ENCODE measurements around the gene CARD8.
"Not testable (repeated sequence)": the region's sequence is repeated elsewhere in the genome, so short reads cannot be mapped to it uniquely, and the experiment has no call there.

The CARD8 gene

GRCh38 chr19:48252609-48253008, 3.1 kb downstream of the CARD8 start:
- H3K4me2 ChIP-seq: peak overlapping the region in 7 of 11 experiments; percentile 50 to 97 (median 90); a peak in 9 of 22 replicates
- H3K27ac ChIP-seq: no peak overlapping the region
- peaks cover 7 to 17% (median 10%) of the 10 kb centered on the region in 11 experiments; a peak in 16 of 22 replicates for H3K36me3 ChIP-seq
- peaks cover 68 to 83% (median 75%) of the 10 kb centered on the region in 10 experiments for H3K4me1 ChIP-seq
- H3K27me3 ChIP-seq: no peaks in the 10 kb centered on the region
- H4K20me1 ChIP-seq: no peaks in the 10 kb centered on the region
- no peak overlapping the region for H3K9ac ChIP-seq
- no peak overlapping the region for H3K4me3 ChIP-seq
- H3K9me3 ChIP-seq (replicated peaks in 1 of 11): peaks cover 0 to 10% (median 0%) of the 10 kb centered on the region in 11 experiments; a peak in 1 of 22 replicates
- no peak for TF ChIP-seq Cebpa-rat (IDR thresholded peaks at IDR 0.05)

- TF ChIP-seq Cebpa-rat (IDR thresholded peaks at IDR 0.05): no peak
- no peaks in the 10 kb centered on the region for H3K27me3 ChIP-seq
- peaks cover 0 to 8% (median 0%) of the 10 kb centered on the region in 11 experiments; a peak in 2 of 22 replicates for H4K20me1 ChIP-seq
- H3K9ac ChIP-seq: peak overlapping the region in 9 of 11 experiments; percentile 15 to 93 (median 84); a peak in 13 of 22 replicates
- peak overlapping the region; percentile 20 to 72 (median 66); a peak in 11 of 20 replicates for H3K4me3 ChIP-seq
- peaks cover 22 to 37% (median 25%) of the 10 kb centered on the region in 11 experiments for H3K36me3 ChIP-seq
- peak overlapping the region; percentile 75 to 98 (median 92) for H3K27ac ChIP-seq
- peak overlapping the region; percentile 57 to 98 (median 83) for H3K4me2 ChIP-seq
- H3K9me3 ChIP-seq (replicated peaks in 1 of 11): peaks cover 0 to 10% (median 0%) of the 10 kb centered on the region in 11 experiments; a peak in 1 of 22 replicates
- H3K4me1 ChIP-seq: peaks cover 58 to 80% (median 72%) of the 10 kb centered on the region in 10 experiments
These were observed 5.3 kb downstream of the CARD8 start for GRCh38 chr19:48250290-48251025.

GRCh38 chr19:48249502-48250014, 6.2 kb downstream of the CARD8 start:
- Histone ChIP-seq H3K27ac (peak overlapping the region; percentile 75 to 98 (median 92)), H3K9ac (peak overlapping the region; percentile 78 to 94 (median 88)), H3K4me2 (peak overlapping the region; percentile 71 to 99 (median 86); a peak in 20 of 22 replicates)

GRCh38 chr19:48248081-48248833, 7.5 kb downstream of the CARD8 start:
- peak overlapping the region; percentile 71 to 99 (median 86) for H3K4me2 ChIP-seq
- no peaks in the 10 kb centered on the region for H3K27me3 ChIP-seq
- H3K36me3 ChIP-seq: peaks cover 22 to 48% (median 31%) of the 10 kb centered on the region in 11 experiments
- TF ChIP-seq Cebpa-rat (IDR thresholded peaks at IDR 0.05): no peak
- peaks cover 0 to 8% (median 0%) of the 10 kb centered on the region in 11 experiments; a peak in 2 of 22 replicates for H4K20me1 ChIP-seq
- H3K4me1 ChIP-seq: peaks cover 52 to 76% (median 67%) of the 10 kb centered on the region in 10 experiments
- H3K27ac ChIP-seq: peak overlapping the region in 10 of 11 experiments; percentile 86 to 98 (median 92); a peak in 20 of 22 replicates
- H3K9ac ChIP-seq: peak overlapping the region; percentile 78 to 94 (median 88); a peak in 20 of 22 replicates
- H3K9me3 ChIP-seq (replicated peaks in 1 of 11): peaks cover 0 to 10% (median 0%) of the 10 kb centered on the region in 11 experiments; a peak in 1 of 22 replicates
- H3K4me3 ChIP-seq: peak overlapping the region; percentile 55 to 73 (median 68)

More at GRCh38 chr19:48249502-48250014, 6.2 kb downstream of the CARD8 start:
- Histone ChIP-seq H3K4me3 (peak overlapping the region; percentile 55 to 73 (median 68)), H3K9me3 (replicated peaks in 1 of 11) (peaks cover 0 to 10% (median 0%) of the 10 kb centered on the region in 11 experiments; a peak in 1 of 22 replicates), H4K20me1 (peaks cover 0 to 8% (median 0%) of the 10 kb centered on the region in 11 experiments; a peak in 2 of 22 replicates), H3K4me1 (peaks cover 60 to 82% (median 74%) of the 10 kb centered on the region in 10 experiments), H3K36me3 (peaks cover 22 to 44% (median 30%) of the 10 kb centered on the region in 11 experiments), H3K27me3 (no peaks in the 10 kb centered on the region)
- TF ChIP-seq Cebpa-rat (IDR thresholded peaks at IDR 0.05): no peak

GRCh38 chr19:48247212-48247611, 8.5 kb downstream of the CARD8 start:
- peaks cover 32 to 58% (median 41%) of the 10 kb centered on the region in 11 experiments for H3K36me3 ChIP-seq
- TF ChIP-seq Cebpa-rat (IDR thresholded peaks at IDR 0.05): no peak
- H3K27me3 ChIP-seq: no peaks in the 10 kb centered on the region

GRCh38 chr19:48246101-48246500, 9.6 kb downstream of the CARD8 start:
- Histone ChIP-seq H3K4me3 (0 out of 20 replicates have a peak overlapping the region, but pooled peaks of 1 of the 10 experiments have one; percentile 21), H3K36me3 (peaks cover 39 to 65% (median 52%) of the 10 kb centered on the region in 11 experiments), H3K27ac (no peak overlapping the region), H3K4me1 (peaks cover 39 to 60% (median 50%) of the 10 kb centered on the region in 10 experiments), H3K9me3 (replicated peaks in 1 of 11) (peaks cover 0 to 10% (median 0%) of the 10 kb centered on the region in 11 experiments; a peak in 1 of 22 replicates), H3K27me3 (no peaks in the 10 kb centered on the region), H4K20me1 (peaks cover 0 to 12% (median 0%) of the 10 kb centered on the region in 11 experiments; a peak in 6 of 22 replicates), H3K4me2 (peak overlapping the region in 7 of 11 experiments; percentile 16 to 99 (median 59); a peak in 9 of 22 replicates), H3K9ac (no peak overlapping the region)
- no peak for TF ChIP-seq Cebpa-rat (IDR thresholded peaks at IDR 0.05)

More at GRCh38 chr19:48247212-48247611, 8.5 kb downstream of the CARD8 start:
- Histone ChIP-seq H3K4me3 (peak overlapping the region in 2 of 10 experiments; percentile 21 to 24; a peak in 3 of 20 replicates), H3K9ac (no peak overlapping the region), H3K9me3 (replicated peaks in 1 of 11) (peaks cover 0 to 10% (median 0%) of the 10 kb centered on the region in 11 experiments; a peak in 1 of 22 replicates), H4K20me1 (peaks cover 0 to 9% (median 0%) of the 10 kb centered on the region in 11 experiments; a peak in 2 of 22 replicates), H3K4me2 (peak overlapping the region in 7 of 11 experiments; percentile 19 to 99 (median 59); a peak in 12 of 22 replicates), H3K4me1 (peaks cover 47 to 66% (median 57%) of the 10 kb centered on the region in 10 experiments), H3K27ac (no peak overlapping the region; a peak in 1 of 22 replicates)

- Histone ChIP-seq H4K20me1 (peaks cover 0 to 28% (median 7%) of the 10 kb centered on the region in 11 experiments; a peak in 9 of 22 replicates), H3K9ac (peak overlapping the region; percentile 14 to 69 (median 51); a peak in 19 of 22 replicates), H3K27me3 (no peaks in the 10 kb centered on the region), H3K4me2 (peak overlapping the region; percentile 70 to 87 (median 81)), H3K4me1 (peaks cover 26 to 51% (median 38%) of the 10 kb centered on the region in 10 experiments), H3K27ac (peak overlapping the region; percentile 55 to 72 (median 66)), H3K4me3 (peak overlapping the region in 8 of 10 experiments; percentile 13 to 48 (median 36); a peak in 13 of 20 replicates), H3K9me3 (replicated peaks in 1 of 11) (no peaks in the 10 kb centered on the region), H3K36me3 (peaks cover 56 to 83% (median 70%) of the 10 kb centered on the region in 11 experiments)
- TF ChIP-seq Cebpa-rat (IDR thresholded peaks at IDR 0.05): no peak
These were observed 11.4 kb downstream of the CARD8 start for GRCh38 chr19:48244281-48244680.

GRCh38 chr19:48241771-48242170, 13.9 kb downstream of the CARD8 start:
- H3K4me3 ChIP-seq; H3K9me3 ChIP-seq (replicated peaks in 1 of 11); H3K4me2 ChIP-seq; H3K9ac ChIP-seq; H3K27me3 ChIP-seq; H3K27ac ChIP-seq: not testable (repeated sequence)
- H4K20me1 ChIP-seq: peaks cover 0 to 40% (median 18%) of the 10 kb centered on the region in 11 experiments; a peak in 9 of 22 replicates
- peaks cover 13 to 33% (median 23%) of the 10 kb centered on the region in 10 experiments for H3K4me1 ChIP-seq
- H3K36me3 ChIP-seq: peaks cover 67 to 87% (median 81%) of the 10 kb centered on the region in 11 experiments

Data from BLaER1 treated with 17β-estradiol and CSF1 and Interleukin-3, amounts not matched to agents 10 nM and 100 nM (cell line).